ENCODE measurements around the gene MORF4L2. TPM values are rescaled to one million over a fixed set of nuclear protein-coding genes. Genes with fewer than 3 reads are reported as not detected.

Gene MORF4L2
- polyA plus RNA-seq, 3 donors from 2014 or later: 55.3 to 76.9 (median 67.8) TPM

GRCh38 chrX:103635436-103635835, 51.1 kb downstream of the MORF4L2 start:
- Mint-ChIP-seq H3K36me3 (no peaks in the 10 kb centered on the region), H3K4me3 (no peak overlapping the region)

GRCh38 chrX:103631145-103631544, 55.4 kb downstream of the MORF4L2 start:
- H3K4me1 Mint-ChIP-seq: peaks cover 12 to 17% of the 10 kb centered on the region in 2 donors
- H3K4me3 Mint-ChIP-seq: no peak overlapping the region
- no peak overlapping the region for H3K27ac Mint-ChIP-seq
- H3K9me3 Mint-ChIP-seq: no peaks in the 10 kb centered on the region
- H3K27me3 Mint-ChIP-seq (ENCODE audit: low read depth in 3 of 3): peaks cover 0 to 3% (median 0%) of the 10 kb centered on the region in 3 donors
- H3K36me3 Mint-ChIP-seq: no peaks in the 10 kb centered on the region
- DNase-seq: no peak

More at GRCh38 chrX:103635436-103635835, 51.1 kb downstream of the MORF4L2 start:
- Mint-ChIP-seq H3K9me3 (no peaks in the 10 kb centered on the region), H3K27ac (no peak overlapping the region), H3K27me3 (ENCODE audit: low read depth in 3 of 3) (peaks cover 0 to 6% (median 4%) of the 10 kb centered on the region in 3 donors), H3K4me1 (no peaks in the 10 kb centered on the region)
- no peak for DNase-seq

DNA sequence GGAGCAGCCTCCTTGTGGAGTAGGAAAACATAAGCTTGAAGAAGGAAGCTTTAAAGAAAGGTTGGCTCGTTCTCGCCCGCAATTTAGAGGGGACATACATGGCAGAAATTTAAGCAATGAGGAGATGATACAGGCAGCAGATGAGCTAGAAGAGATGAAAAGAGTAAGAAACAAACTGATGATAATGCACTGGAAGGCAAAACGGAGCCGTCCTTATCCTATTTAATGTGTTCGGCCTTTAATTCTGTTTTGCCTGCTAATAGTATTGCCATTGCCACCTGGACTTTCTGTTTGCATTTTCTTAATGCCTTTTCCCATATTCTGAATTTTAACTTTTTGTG, 56.4 kb downstream of the MORF4L2 start:
- H3K9me3 Mint-ChIP-seq: no peaks in the 10 kb centered on the region
- no peak for DNase-seq
- no peaks in the 10 kb centered on the region for H3K27me3 Mint-ChIP-seq (ENCODE audit: low read depth in 3 of 3)
- peak overlapping the region in 5 of 6 donors; percentile 50 to 93 (median 81) for H3K27ac Mint-ChIP-seq
- no peaks in the 10 kb centered on the region for H3K36me3 Mint-ChIP-seq
- H3K4me1 Mint-ChIP-seq: peaks cover 12 to 17% of the 10 kb centered on the region in 2 donors
- H3K4me3 Mint-ChIP-seq: peak overlapping the region; percentile 78 to 91 (median 89)

DNA sequence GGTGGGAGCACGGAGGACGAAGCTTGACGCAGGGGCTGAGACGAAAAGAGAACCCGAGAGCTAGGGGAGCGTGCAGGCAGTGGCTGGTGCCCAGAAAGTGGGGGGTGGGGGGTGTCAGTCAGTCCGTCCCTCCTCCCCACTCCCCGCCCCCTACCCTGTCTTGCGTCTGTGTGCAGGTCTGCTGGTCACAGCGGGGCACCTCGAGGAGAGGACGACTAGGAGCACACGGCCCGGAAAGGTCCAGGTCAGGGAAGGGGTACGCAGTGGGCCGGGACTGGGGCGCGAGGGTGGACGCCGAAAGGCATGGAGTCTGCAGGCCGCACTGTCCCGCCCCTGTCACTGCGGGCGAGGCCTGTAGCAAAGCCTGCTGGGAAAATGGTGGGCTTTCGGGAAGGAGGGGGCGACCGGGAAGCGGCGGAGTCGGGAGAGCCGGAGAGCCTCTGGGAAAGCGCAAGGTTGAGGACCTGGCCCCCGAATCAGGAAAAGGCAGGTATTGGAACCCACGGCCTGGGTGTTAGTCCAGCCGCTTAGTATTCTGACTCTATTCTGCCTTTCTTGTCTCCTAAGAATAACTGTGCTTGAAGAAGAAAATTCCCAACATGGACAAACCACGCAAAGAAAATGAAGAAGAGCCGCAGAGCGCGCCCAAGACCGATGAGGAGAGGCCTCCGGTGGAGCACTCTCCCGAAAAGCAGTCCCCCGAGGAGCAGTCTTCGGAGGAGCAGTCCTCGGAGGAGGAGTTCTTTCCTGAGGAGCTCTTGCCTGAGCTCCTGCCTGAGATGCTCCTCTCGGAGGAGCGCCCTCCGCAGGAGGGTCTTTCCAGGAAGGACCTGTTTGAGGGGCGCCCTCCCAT, 57.0 kb downstream of the MORF4L2 start:
- peak; percentile 14 to 28 (median 22) for DNase-seq
- Mint-ChIP-seq H3K27ac (peak overlapping the region; percentile 50 to 93 (median 80)), H3K36me3 (no peaks in the 10 kb centered on the region), H3K27me3 (ENCODE audit: low read depth in 3 of 3) (peaks cover 0 to under 1% (median 0%) of the 10 kb centered on the region in 3 donors), H3K4me1 (peaks cover 12 to 17% of the 10 kb centered on the region in 2 donors), H3K9me3 (no peaks in the 10 kb centered on the region), H3K4me3 (peak overlapping the region; percentile 78 to 91 (median 89))

DNA sequence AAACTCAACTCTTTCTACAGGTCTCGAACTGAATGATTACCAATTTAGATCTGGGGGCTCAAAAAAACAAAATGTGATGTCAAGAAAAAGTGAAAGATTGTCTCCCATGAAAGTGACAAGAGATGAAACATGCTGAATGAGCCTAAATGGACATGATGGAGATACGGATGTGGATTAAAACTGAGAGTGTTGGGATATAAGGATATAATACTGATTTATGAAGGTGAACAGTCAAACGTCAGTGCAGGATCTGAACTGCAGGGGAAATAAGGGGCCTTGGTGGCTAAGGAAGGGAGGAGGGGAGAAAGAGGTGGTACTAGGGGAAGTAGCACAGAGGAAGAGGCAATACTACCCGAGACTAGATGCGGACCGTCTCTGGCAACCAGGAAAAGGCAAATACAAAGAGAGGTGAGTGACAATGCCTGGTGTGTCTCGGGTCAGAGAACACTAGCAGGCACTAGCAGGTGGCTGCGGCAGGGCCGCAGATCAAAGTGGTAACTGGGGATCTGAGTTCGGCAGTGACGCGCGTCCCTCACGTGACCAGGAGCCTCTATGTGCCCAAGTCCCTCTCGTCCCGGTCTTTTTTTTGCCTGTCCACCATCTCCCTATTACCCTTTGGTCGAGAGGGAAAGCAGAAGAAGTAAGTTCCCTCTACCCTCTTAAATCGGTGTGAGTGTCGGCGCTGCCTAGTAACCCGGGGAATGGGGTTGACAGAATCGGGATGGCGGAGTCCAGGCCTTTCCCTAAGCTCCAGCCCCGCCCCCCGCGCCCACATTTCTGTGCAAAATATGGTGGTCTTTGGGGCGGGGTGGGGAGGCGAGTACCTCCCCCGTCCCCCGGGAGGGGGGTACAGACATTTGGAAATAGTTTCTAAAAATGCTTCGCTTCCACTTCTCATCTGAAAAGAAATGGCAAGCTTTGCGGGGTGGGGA, 57.8 kb downstream of the MORF4L2 start, which contains the start of gene TCEAL1:
Gene TCEAL1 (plus strand): TSS at position 590 of the 932 bp plus-strand sequence. CDS start 942 bp downstream, outside the sequence.
- peaks cover 0 to 3% (median 0%) of the 10 kb centered on the region in 3 donors for H3K27me3 Mint-ChIP-seq (ENCODE audit: low read depth in 3 of 3)

GRCh38 chrX:103626855-103627254, 59.6 kb downstream of the MORF4L2 start:
- Mint-ChIP-seq H3K4me3 (no peak overlapping the region), H3K27me3 (ENCODE audit: low read depth in 3 of 3) (peaks cover 0 to 3% (median 0%) of the 10 kb centered on the region in 3 donors), H3K36me3 (no peaks in the 10 kb centered on the region), H3K27ac (no peak overlapping the region), H3K9me3 (no peaks in the 10 kb centered on the region), H3K4me1 (peaks cover 14 to 17% of the 10 kb centered on the region in 2 donors)
- no peak for DNase-seq

More for the DNA sequence above, 57.8 kb downstream of the MORF4L2 start, which contains the start of gene TCEAL1:
- DNase-seq: peak; percentile 37 to 47 (median 45)
- Mint-ChIP-seq H3K4me3 (peak within 1 kb of the TSS; percentile 78 to 91 (median 89)), H3K27ac (peak within 1 kb of the TSS; percentile 50 to 93 (median 80)), H3K9me3 (no peaks in the 10 kb centered on the region), H3K36me3 (no peaks in the 10 kb centered on the region), H3K4me1 (peaks cover 14 to 17% of the 10 kb centered on the region in 2 donors)

Other genes with a start within 250 kb of the MORF4L2 start
- not detected for gene RAB40A, start 167.2 kb downstream of the MORF4L2 start, polyA plus RNA-seq
- gene TCEAL4, start 101.2 kb downstream of the MORF4L2 start, polyA plus RNA-seq: 10 to 100 TPM in 1 of 3 donors, 1 to 10 TPM in 2; 1.6 to 10.8 (median 4.8) TPM
- gene TCEAL3, start 78.7 kb downstream of the MORF4L2 start, polyA plus RNA-seq: 10 to 100 TPM in 2 of 3 donors, 1 to 10 TPM in 1; 6.8 to 11.4 (median 10.6) TPM
- gene TCEAL1, start 57.7 kb downstream of the MORF4L2 start, polyA plus RNA-seq: 10 to 100 TPM; 19.7 to 31.2 (median 21.3) TPM
- not detected for gene TMEM31, start 24.2 kb upstream of the MORF4L2 start, polyA plus RNA-seq
- not detected for gene PLP1, start 90.1 kb upstream of the MORF4L2 start, polyA plus RNA-seq
- gene RAB9B, start 145.6 kb upstream of the MORF4L2 start, polyA plus RNA-seq: under 1 TPM; 0.33 to 0.43 (median 0.38) TPM